ENCODE data around the gene KRTAP9-4.
"Not testable (repeated sequence)": the region's sequence is repeated elsewhere in the genome, so short reads cannot be mapped to it uniquely, and the experiment has no call there.

Gene KRTAP9-4

GRCh38 chr17:41249637-41250240, at the start of gene KRTAP9-4:
Gene KRTAP9-4, plus strand, starts transcription at chr17:41249687. Its CDS starts 34 bp downstream, at chr17:41249721.
- not testable (repeated sequence) for DNase-seq

- no peak for DNase-seq
These were observed 37.5 kb upstream of the KRTAP9-4 start for GRCh38 chr17:41211845-41212466.

GRCh38 chr17:41212524-41213169, 36.8 kb upstream of the KRTAP9-4 start:
- no peak for DNase-seq

GRCh38 chr17:41215681-41216080, 33.8 kb upstream of the KRTAP9-4 start:
- DNase-seq = no peak

GRCh38 chr17:41223821-41224220, 25.7 kb upstream of the KRTAP9-4 start:
- no peak for DNase-seq

GRCh38 chr17:41226051-41226450, 23.4 kb upstream of the KRTAP9-4 start:
- DNase-seq = no peak

GRCh38 chr17:41226598-41227095, 22.8 kb upstream of the KRTAP9-4 start, which contains the start of gene KRTAP9-2:
Gene KRTAP9-2, plus strand, starts transcription at chr17:41226648. Its CDS starts 7 bp downstream, at chr17:41226655.
- not testable (repeated sequence) for DNase-seq

GRCh38 chr17:41230094-41230493, 19.4 kb upstream of the KRTAP9-4 start:
- DNase-seq = no peak

GRCh38 chr17:41231731-41232130, 17.8 kb upstream of the KRTAP9-4 start:
- DNase-seq = no peak

- not testable (repeated sequence) for DNase-seq
These were observed 16.9 kb upstream of the KRTAP9-4 start, which contains the start of gene KRTAP9-3 for GRCh38 chr17:41232399-41233105. Gene KRTAP9-3, plus strand, starts transcription at chr17:41232449. Its CDS starts 53 bp downstream, at chr17:41232502.

GRCh38 chr17:41237116-41237515, 12.4 kb upstream of the KRTAP9-4 start:
- DNase-seq = not testable (repeated sequence)

- not testable (repeated sequence) for DNase-seq
These were observed 11.5 kb upstream of the KRTAP9-4 start, which contains the start of gene KRTAP9-8 for GRCh38 chr17:41237949-41238437. Gene KRTAP9-8, plus strand, starts transcription at chr17:41237999. Its CDS starts 53 bp downstream, at chr17:41238052.

GRCh38 chr17:41246995-41247787, 2.3 kb upstream of the KRTAP9-4 start:
- DNase-seq = not testable (repeated sequence)

- DNase-seq = no peak
These were observed 1.8 kb downstream of the KRTAP9-4 start for GRCh38 chr17:41251261-41251660.

- no peak for DNase-seq
These were observed 5.4 kb downstream of the KRTAP9-4 start for GRCh38 chr17:41254861-41255260.

GRCh38 chr17:41255381-41256290, 6.1 kb downstream of the KRTAP9-4 start, which contains the start of gene KRTAP9-9:
Gene KRTAP9-9, plus strand, starts transcription at chr17:41255384.
- DNase-seq = not testable (repeated sequence)

- DNase-seq = no peak
These were observed 6.8 kb downstream of the KRTAP9-4 start for GRCh38 chr17:41256291-41256685.

GRCh38 chr17:41258406-41258805, 8.9 kb downstream of the KRTAP9-4 start:
- DNase-seq = no peak

- DNase-seq = no peak
These were observed 13.7 kb downstream of the KRTAP9-4 start for GRCh38 chr17:41263212-41263611.

- no peak for DNase-seq
These were observed 15.1 kb downstream of the KRTAP9-4 start for GRCh38 chr17:41264599-41264998.

- no peak for DNase-seq
These were observed 15.6 kb downstream of the KRTAP9-4 start, which contains the start of gene KRTAP9-6 for GRCh38 chr17:41265078-41265477. Gene KRTAP9-6, plus strand, starts transcription at chr17:41265378. Its CDS starts 0 bp downstream, at chr17:41265378.

Data from activated effector memory CD4-positive, alpha-beta T cell treated with Interleukin-2 at 50 U/mL for 16 hours (primary cell).